Measurements from ENCODE around the gene BTBD2. TPM values are rescaled to one million over a fixed set of nuclear protein-coding genes. Genes with fewer than 3 reads are reported as not detected.

The BTBD2 gene
- total and polyA plus RNA-seq, 4 donors, result 7.4 to 25.1 (median 20.2) TPM

GRCh38 chr19:1956122-1956494, 59.4 kb downstream of the BTBD2 start:
- WGBS, result 97% methylated on average over 12 of the region's 12 CpGs
- Histone ChIP-seq H3K4me3 (ENCODE audit: low read depth in 1 of 3, low read length in 3 of 3) (no peak overlapping the region), H3K9me3 (ENCODE audit: control insufficient read depth in 4 of 4, low read length in 3 of 4) (no peaks in the 10 kb centered on the region), H3K27me3 (ENCODE audit: control insufficient read depth in 4 of 4, insufficient read depth in 4 of 4, low read length in 3 of 4) (no peaks in the 10 kb centered on the region), H3K4me1 (ENCODE audit: control insufficient read depth in 4 of 4, insufficient read depth in 4 of 4, low read length in 3 of 4) (peaks cover 0 to 4% (median 2%) of the 10 kb centered on the region in 4 donors), H3K9ac (ENCODE audit: low read depth in 1 of 2, low read length in 2 of 2) (no peak overlapping the region), H3K36me3 (ENCODE audit: control insufficient read depth in 4 of 4, insufficient read depth in 3 of 4, low read depth in 1 of 4, low read length in 3 of 4) (peaks cover 0 to 10% (median 2%) of the 10 kb centered on the region in 4 donors), H3K27ac (ENCODE audit: low read depth in 1 of 2, low read length in 2 of 2) (no peak overlapping the region)
- DNase-seq (ENCODE audit: low spot score), result no peak
- no peak for TF ChIP-seq TAF1 (conservative IDR thresholded peaks at IDR 0.05)
- no peak for TF ChIP-seq RAD21 (IDR thresholded peaks at IDR 0.05)
- no peak for TF ChIP-seq FOXA1 (IDR thresholded peaks at IDR 0.05)
- no peak for TF ChIP-seq JUND (IDR thresholded peaks at IDR 0.05)
- TF ChIP-seq HNF4A (conservative IDR thresholded peaks at IDR 0.05), result no peak
- TF ChIP-seq SP1 (IDR thresholded peaks at IDR 0.05), result no peak
- no peak for TF ChIP-seq NR2F2 (IDR thresholded peaks at IDR 0.05)
- no peak for TF ChIP-seq GABPA (IDR thresholded peaks at IDR 0.05 in 1 of 2, conservative IDR thresholded peaks at IDR 0.05 in 1 of 2)
- TF ChIP-seq CTCF (IDR thresholded peaks at IDR 0.05; ENCODE audit: low read depth, low read length, missing input control), result no peak
- no peak for TF ChIP-seq ZBTB33 (IDR thresholded peaks at IDR 0.05)
- TF ChIP-seq REST (IDR thresholded peaks at IDR 0.05), result no peak
- no peak for TF ChIP-seq FOXA2 (IDR thresholded peaks at IDR 0.05)
- TF ChIP-seq MAX (IDR thresholded peaks at IDR 0.05), result no peak
- TF ChIP-seq ATF3 (IDR thresholded peaks at IDR 0.05), result no peak
- TF ChIP-seq HNF4G (IDR thresholded peaks at IDR 0.05), result no peak
- TF ChIP-seq EGR1 (IDR thresholded peaks at IDR 0.05; ENCODE audit: low read depth in 2 of 2), result no peak

Data from liver (tissue), 9 donors.